HG02759 (cell line): ENCODE results near the gene PRKAG2.

Experiments
- ATAC-seq: cut with Tn5 transposase; IDR thresholded peaks from one replicate; pipeline ENCODE4 v1.9.1; 2021; ENCODE audit warnings: mild to moderate bottlenecking, moderate library complexity; ENCODE audit not compliant: unreplicated experiment

The PRKAG2 gene

GRCh38 chr7:151702961-151703360, 174.0 kb downstream of the PRKAG2 start:
- no peak for ATAC-seq

- no peak for ATAC-seq
These were observed 176.2 kb downstream of the PRKAG2 start for GRCh38 chr7:151700586-151701165.

GRCh38 chr7:151699928-151700319, 177.0 kb downstream of the PRKAG2 start:
- ATAC-seq = no peak

- no peak for ATAC-seq
These were observed 177.6 kb downstream of the PRKAG2 start for GRCh38 chr7:151699147-151699927.

GRCh38 chr7:151697942-151698341, 179.0 kb downstream of the PRKAG2 start:
- no peak for ATAC-seq

- ATAC-seq = no peak
These were observed 179.4 kb downstream of the PRKAG2 start for GRCh38 chr7:151697515-151697895.

- no peak for ATAC-seq
These were observed 180.0 kb downstream of the PRKAG2 start for GRCh38 chr7:151696721-151697514.

GRCh38 chr7:151695951-151696541, 180.9 kb downstream of the PRKAG2 start:
- no peak for ATAC-seq

GRCh38 chr7:151694828-151695580, 181.9 kb downstream of the PRKAG2 start:
- ATAC-seq = no peak

GRCh38 chr7:151694441-151694827, 182.5 kb downstream of the PRKAG2 start:
- ATAC-seq = no peak

- ATAC-seq = no peak
These were observed 183.8 kb downstream of the PRKAG2 start for GRCh38 chr7:151693140-151693539.

- no peak for ATAC-seq
These were observed 184.2 kb downstream of the PRKAG2 start for GRCh38 chr7:151692721-151693120.

- ATAC-seq = no peak
These were observed 185.5 kb downstream of the PRKAG2 start for GRCh38 chr7:151691449-151691848.

GRCh38 chr7:151690606-151691005, 186.3 kb downstream of the PRKAG2 start:
- ATAC-seq = no peak

- no peak for ATAC-seq
These were observed 187.5 kb downstream of the PRKAG2 start for GRCh38 chr7:151689196-151689971.

- no peak for ATAC-seq
These were observed 188.6 kb downstream of the PRKAG2 start for GRCh38 chr7:151688236-151688780.

GRCh38 chr7:151687523-151688235, 189.2 kb downstream of the PRKAG2 start:
- ATAC-seq = no peak

GRCh38 chr7:151686826-151687225, 190.1 kb downstream of the PRKAG2 start:
- no peak for ATAC-seq
